Dedifferentiated amniotic fluid mesenchymal stem cell (primary cell): Measurements from ENCODE around the gene LTBP2.
A peak's percentile ranks its signal among the peaks of the same experiment; 100 is the strongest.

ENCODE experiments used
- DNase-seq: peaks from one replicate; pipeline ENCODE4 v3.0.0-alpha.2; 2016; ENCODE audit errors: extremely low spot score

LTBP2 gene

GRCh38 chr14:74526854-74527585, 85.0 kb downstream of the LTBP2 start:
- no peak for DNase-seq

GRCh38 chr14:74525361-74525851, 86.6 kb downstream of the LTBP2 start:
- no peak for DNase-seq

- no peak for DNase-seq
Observed at GRCh38 chr14:74524812-74525135, 87.3 kb downstream of the LTBP2 start.

GRCh38 chr14:74524076-74524811, 87.8 kb downstream of the LTBP2 start:
- DNase-seq: no peak

GRCh38 chr14:74522740-74523139, 89.3 kb downstream of the LTBP2 start:
- DNase-seq: no peak

- no peak for DNase-seq
Observed at GRCh38 chr14:74521756-74522155, 90.3 kb downstream of the LTBP2 start.

GRCh38 chr14:74519316-74520074, 92.5 kb downstream of the LTBP2 start:
- no peak for DNase-seq

GRCh38 chr14:74518221-74518620, 93.8 kb downstream of the LTBP2 start:
- no peak for DNase-seq

- DNase-seq: no peak
Observed at GRCh38 chr14:74517731-74518130, 94.3 kb downstream of the LTBP2 start.

GRCh38 chr14:74516451-74517160, 95.4 kb downstream of the LTBP2 start:
- peak; percentile 36 for DNase-seq

GRCh38 chr14:74515891-74516412, 96.1 kb downstream of the LTBP2 start:
- DNase-seq: no peak

GRCh38 chr14:74514471-74514941, 97.5 kb downstream of the LTBP2 start:
- DNase-seq: no peak

- DNase-seq: no peak
Observed at GRCh38 chr14:74511966-74512830, 99.8 kb downstream of the LTBP2 start.

- DNase-seq: peak; percentile 56
Observed at GRCh38 chr14:74510959-74511409, 101.1 kb downstream of the LTBP2 start.

GRCh38 chr14:74510223-74510931, 101.7 kb downstream of the LTBP2 start:
- DNase-seq: no peak

- DNase-seq: no peak
Observed at GRCh38 chr14:74509587-74510222, 102.3 kb downstream of the LTBP2 start.

- DNase-seq: no peak
Observed at GRCh38 chr14:74508844-74509428, 103.1 kb downstream of the LTBP2 start.

GRCh38 chr14:74508292-74508731, 103.7 kb downstream of the LTBP2 start:
- no peak for DNase-seq

GRCh38 chr14:74507840-74508239, 104.2 kb downstream of the LTBP2 start:
- no peak for DNase-seq
